Activated CD4-positive, alpha-beta T cell treated with anti-CD3 and anti-CD28 coated beads for 1 hour (primary cell): ENCODE results near the gene DDIT4.
A peak's percentile ranks its signal among the peaks of the same experiment; 100 is the strongest.

Experiments used
- DNase-seq: peaks from one replicate; pipeline ENCODE4 v3.0.0-alpha.2; 2020

The DDIT4 gene

DNA sequence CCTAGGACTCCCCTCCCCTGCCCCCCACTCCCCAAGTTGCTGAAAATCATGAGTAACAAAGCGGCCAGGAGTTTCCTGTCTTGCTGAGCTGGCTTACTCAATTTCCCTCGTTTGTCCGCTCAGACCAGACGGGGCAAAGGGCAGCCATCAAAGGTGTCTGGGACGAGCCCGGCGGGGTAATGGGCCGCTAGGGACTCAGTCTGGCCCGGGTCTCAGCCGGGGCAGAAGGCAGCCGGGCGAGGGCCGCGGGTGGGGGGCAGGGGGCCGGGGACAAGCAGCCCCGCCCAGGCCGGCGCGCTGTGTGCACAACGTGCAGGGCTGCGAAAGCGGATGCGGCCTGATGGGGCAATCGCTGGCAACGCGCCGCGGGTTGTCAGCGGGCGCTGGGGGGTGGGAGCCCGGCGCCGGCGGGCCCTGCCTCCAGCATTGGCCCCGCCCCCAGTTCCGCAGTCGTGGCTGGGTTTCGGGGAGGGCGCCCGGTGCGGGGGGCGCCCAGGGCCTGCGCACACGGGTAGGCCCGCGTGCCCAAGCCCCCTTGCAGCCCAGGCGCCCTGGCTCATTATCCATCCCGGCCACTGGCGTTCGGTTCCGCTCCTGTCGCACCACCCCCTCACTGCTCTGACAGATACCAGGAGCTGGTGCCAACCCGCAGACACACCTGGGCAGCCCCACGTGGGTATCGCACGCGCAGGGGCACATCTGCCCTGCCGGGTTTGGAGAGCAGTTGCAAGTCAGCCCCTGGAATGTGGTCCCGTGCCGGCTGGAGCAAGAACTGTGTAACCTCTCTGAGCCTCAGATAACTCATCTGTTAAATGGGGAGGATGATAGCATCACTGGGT, 45.9 kb downstream of the DDIT4 start:
- DNase-seq, result peak; percentile 76

DNA sequence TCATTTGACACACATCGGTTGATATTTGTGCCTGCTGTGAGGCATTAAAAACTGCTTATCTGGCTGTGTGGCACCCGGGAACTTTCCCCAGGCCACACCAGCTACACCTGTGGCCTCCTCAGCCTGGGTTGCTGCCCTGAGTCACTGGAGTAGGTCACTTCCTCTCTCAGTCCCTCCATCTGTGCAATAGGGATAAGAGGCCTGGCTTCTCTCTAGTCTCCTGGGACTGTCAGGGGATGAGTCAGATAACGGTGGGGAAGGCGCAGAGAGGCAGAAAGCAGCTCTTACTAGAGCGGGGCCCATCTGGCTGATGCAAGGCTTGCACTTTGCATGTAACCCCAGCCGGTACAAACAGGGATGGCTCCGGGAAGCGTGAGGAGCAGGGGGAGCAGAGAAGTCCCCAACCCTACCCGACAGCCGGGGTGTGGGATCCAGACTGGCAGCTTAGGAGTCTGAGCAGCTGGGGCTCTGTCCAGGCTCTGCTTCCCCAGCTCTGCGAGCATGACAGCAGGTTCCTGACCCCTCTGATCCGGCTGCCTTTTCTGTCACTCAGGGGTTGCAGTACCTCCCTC, 47.0 kb downstream of the DDIT4 start:
- DNase-seq, result peak; percentile 45

DNA sequence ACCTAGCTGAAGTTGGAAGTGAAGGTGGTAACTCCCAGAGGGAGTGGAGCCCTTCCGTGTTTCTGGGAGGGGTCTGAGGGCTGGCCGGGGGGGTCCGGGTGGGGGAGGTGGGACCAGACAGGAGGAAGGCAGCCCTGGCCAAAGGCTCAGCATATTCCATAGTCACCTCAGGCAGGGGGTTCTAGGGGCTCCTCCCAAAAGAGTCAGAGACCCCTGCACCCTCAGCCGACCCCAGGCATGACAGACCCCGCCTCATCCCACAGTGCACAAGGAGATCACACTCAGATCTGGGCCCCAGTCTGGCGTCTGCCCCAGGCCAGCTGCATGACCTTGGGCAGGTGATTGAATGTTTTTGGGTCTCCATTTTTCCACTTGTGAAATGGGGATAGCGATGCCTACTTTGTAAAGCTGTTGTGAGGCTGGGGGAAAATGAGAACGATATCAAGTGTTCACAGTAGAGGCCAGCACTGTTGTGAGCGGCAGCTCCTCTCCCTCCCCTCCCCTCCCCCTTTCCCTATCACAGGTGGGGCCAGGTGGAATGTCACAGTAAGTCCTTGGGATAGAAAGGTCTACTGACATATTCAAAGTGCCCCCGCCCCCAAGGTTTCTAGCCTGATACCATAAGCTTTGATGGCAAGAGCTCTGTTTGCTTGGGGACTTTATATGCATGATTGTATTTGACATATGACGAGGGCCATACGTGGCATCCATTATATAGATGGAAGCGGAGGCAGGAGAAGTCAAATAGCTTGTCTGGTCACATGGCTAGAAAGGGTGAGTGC, 47.7 kb downstream of the DDIT4 start:
- DNase-seq, result no peak

DNA sequence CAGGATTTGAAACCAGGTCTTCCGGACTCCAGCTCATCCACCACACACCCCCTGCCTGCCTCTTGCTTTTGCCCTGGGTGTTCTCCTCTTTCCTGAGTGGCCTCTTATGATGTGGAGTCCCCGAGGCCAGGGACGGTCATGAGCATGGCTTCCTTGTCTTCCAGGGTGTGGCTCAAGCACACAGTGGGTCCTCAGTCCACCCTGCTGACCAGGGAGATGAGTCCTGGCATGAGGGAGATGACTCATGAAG, 48.2 kb downstream of the DDIT4 start:
- DNase-seq, result no peak

DNA sequence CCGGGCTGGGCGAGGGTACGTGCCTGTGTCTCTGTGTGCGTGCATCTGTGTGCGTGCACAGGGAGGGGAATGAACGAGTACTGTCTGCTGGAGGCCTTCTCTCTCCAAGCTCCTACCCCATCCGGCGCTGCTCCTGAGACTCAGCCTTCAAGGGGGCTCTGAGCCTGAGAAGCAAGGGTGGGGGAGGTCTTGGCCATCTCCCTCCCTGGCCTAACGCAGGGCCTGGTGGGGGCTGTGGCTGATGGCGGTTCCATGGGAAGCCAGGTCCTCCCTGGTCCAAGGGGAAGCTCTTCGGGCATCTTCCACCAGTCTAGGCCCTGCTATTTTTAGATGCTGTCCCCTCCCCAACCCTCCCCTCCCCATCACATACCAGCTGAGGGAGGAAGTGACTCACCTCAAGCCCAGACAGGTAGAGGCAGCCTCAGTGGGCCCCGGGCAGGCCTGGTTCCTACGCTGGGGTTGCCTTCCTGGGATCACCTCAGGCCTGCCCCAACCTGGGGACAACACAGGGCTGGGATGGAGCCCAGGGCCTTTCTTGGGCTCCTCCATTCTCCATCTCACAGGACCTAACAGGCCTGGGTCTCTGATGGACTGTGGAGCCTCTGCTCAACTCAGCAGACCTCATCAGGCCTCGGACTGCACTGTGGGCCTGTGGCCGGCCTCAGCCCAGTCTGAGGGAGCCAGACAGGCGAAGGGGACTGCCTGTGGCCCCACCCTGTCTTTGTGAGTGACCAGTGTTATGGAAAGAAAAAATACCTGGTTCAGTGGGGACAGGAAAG, 48.7 kb downstream of the DDIT4 start:
- DNase-seq, result peak; percentile 56

DNA sequence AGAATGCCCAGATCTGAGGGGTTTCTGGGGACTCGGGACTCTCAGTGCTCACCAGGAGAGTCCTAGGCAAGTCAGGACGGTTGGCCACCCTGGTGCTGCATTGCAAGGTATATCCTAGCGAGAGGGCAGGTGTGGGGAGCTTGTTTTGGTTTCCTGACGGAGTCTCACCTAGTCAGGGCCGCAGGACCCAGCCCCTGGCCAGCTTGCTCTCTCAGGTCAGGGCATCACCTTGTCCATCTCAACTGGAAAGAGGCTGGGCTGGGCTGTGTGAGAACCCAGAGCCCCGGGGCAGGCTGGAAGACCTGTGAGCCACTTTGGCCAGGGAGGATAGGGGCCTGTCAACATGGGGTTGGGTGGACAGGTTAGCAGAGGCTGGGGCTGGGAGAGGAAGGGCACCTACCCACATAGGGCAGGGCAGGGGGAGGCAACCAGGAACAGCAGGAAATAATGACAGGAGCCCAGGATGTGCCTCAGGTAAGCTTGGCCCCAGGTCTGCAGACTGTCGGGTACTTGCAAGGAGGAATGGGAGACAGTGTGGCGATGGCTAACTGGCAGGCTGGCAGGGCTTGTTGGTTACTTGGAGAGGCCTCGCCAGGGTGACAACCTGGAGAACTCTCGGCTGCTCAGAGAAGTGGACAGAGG, 49.5 kb downstream of the DDIT4 start:
- no peak for DNase-seq

DNA sequence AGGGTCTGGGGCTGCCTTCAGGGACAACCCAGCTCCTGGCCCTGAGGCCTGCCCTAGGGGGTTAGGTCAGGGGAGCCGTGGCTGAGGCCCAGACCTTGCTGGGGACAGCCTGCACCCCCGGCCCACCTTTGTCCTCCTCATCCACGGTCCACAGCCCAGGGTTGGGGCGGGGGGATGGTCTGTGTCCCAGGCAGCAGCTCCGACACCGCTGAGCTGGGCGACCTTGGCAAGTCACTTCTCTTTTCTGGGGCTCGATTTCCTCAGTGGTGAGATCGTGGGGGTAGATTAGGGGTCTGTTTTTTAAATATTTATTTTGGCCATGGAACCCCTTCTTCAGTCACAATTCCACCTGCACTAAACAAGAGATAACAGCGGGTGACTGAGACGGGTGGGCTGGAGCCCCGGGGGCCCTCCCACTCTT, 50.1 kb downstream of the DDIT4 start:
- no peak for DNase-seq
